SK-N-SH treated with all-trans-retinoic acid at 6 μM for 48 hours (cell line): Measurements from ENCODE around the gene URI1.

ENCODE experiments used
- ATAC-seq: fragments of 200-7000 bp; cut with Tn5 transposase; 3 replicates; pipeline ENCODE4 v1.9.1; 2020; ENCODE audit warnings: mild to moderate bottlenecking, moderate library complexity
- ARNTL ChIP-seq: fragments of 450-650 bp; formaldehyde crosslinking; IDR thresholded peaks from 2 replicates; pipeline ENCODE4 v1.5.0; 2020; ENCODE audit warnings: low read depth, mild to moderate bottlenecking, moderate library complexity, borderline replicate concordance
- BACH2 ChIP-seq: fragments of 250-450 bp; sonication (Bioruptor Pico); IDR thresholded peaks from 2 replicates; pipeline ENCODE4 v1.9.0; 2021; ENCODE audit warnings: mild to moderate bottlenecking, borderline replicate concordance
- CREB5 ChIP-seq: fragments of 250-450 bp; sonication (Bioruptor Pico); IDR thresholded peaks from 2 replicates; pipeline ENCODE4 v1.5.1; 2020; ENCODE audit warnings: low read depth, mild to moderate bottlenecking, moderate library complexity
- CSDC2 ChIP-seq: fragments of 250-450 bp; sonication (Bioruptor Pico); IDR thresholded peaks from 2 replicates; pipeline ENCODE4 v1.5.0; 2020; ENCODE audit warnings: mild to moderate bottlenecking, moderate library complexity
- CSRNP3 ChIP-seq: fragments of 250-450 bp; sonication (Bioruptor Pico); IDR thresholded peaks from 2 replicates; pipeline ENCODE4 v1.5.1; 2021; ENCODE audit warnings: mild to moderate bottlenecking, moderate library complexity
- ESRRG ChIP-seq: fragments of 250-450 bp; sonication (Bioruptor Pico); IDR thresholded peaks from 2 replicates; pipeline ENCODE4 v1.6.1; 2021; ENCODE audit warnings: mild to moderate bottlenecking
- GLIS3 ChIP-seq: fragments of 250-450 bp; sonication (Bioruptor Pico); IDR thresholded peaks from 2 replicates; pipeline ENCODE4 v1.5.0; 2020; ENCODE audit warnings: mild to moderate bottlenecking, moderate library complexity
- ISL1 ChIP-seq: fragments of 250-450 bp; sonication (Bioruptor Pico); IDR thresholded peaks from 2 replicates; pipeline ENCODE4 v2.1.2; 2022; ENCODE audit warnings: mild to moderate bottlenecking, moderate library complexity
- OSR1 ChIP-seq: fragments of 250-450 bp; sonication (Bioruptor Pico); IDR thresholded peaks from 2 replicates; pipeline ENCODE4 v1.8.0; 2022; ENCODE audit warnings: moderate library complexity, mild to moderate bottlenecking, inconsistent platforms
- PATZ1 ChIP-seq: fragments of 250-450 bp; sonication (Bioruptor Pico); IDR thresholded peaks from 2 replicates; pipeline ENCODE4 v1.8.0; 2020; ENCODE audit warnings: mild to moderate bottlenecking, moderate library complexity, borderline replicate concordance
- POU6F1 ChIP-seq: fragments of 250-450 bp; sonication (Bioruptor Pico); IDR thresholded peaks from 2 replicates; pipeline ENCODE4 v1.8.0; 2021; ENCODE audit warnings: low read depth, mild to moderate bottlenecking, moderate library complexity, borderline replicate concordance
- PPARA ChIP-seq: fragments of 250-450 bp; sonication (Bioruptor Pico); IDR thresholded peaks from 2 replicates; pipeline ENCODE4 v1.5.0; 2020; ENCODE audit warnings: mild to moderate bottlenecking, borderline replicate concordance
- RARB ChIP-seq: fragments of 250-450 bp; sonication (Bioruptor Pico); IDR thresholded peaks from 2 replicates; pipeline ENCODE4 v1.8.0; 2021; ENCODE audit warnings: mild to moderate bottlenecking, moderate library complexity
- SNAI2 ChIP-seq: fragments of 250-450 bp; sonication (Bioruptor Pico); IDR thresholded peaks from 2 replicates; pipeline ENCODE4 v1.5.0; 2020; ENCODE audit warnings: mild to moderate bottlenecking, moderate library complexity
- TCF4 ChIP-seq: fragments of 250-450 bp; sonication (Bioruptor Pico); IDR thresholded peaks from 2 replicates; pipeline ENCODE4 v1.8.0; 2021; ENCODE audit warnings: mild to moderate bottlenecking, moderate library complexity, borderline replicate concordance
- TOX ChIP-seq: fragments of 250-450 bp; sonication (Bioruptor Pico); IDR thresholded peaks from 2 replicates; pipeline ENCODE4 v1.8.0; 2021; ENCODE audit warnings: mild to moderate bottlenecking, moderate library complexity, borderline replicate concordance
- TSHZ2 ChIP-seq: fragments of 250-450 bp; sonication (Bioruptor Pico); IDR thresholded peaks from 2 replicates; pipeline ENCODE4 v1.5.0; 2020; ENCODE audit warnings: mild to moderate bottlenecking, moderate library complexity
- ZC3H10 ChIP-seq: fragments of 250-450 bp; sonication (Bioruptor Pico); IDR thresholded peaks from 2 replicates; pipeline ENCODE4 v1.5.1; 2021; ENCODE audit warnings: mild to moderate bottlenecking, moderate library complexity
- ZFP30 ChIP-seq: fragments of 450-650 bp; formaldehyde crosslinking; IDR thresholded peaks from 2 replicates; pipeline ENCODE4 v1.5.0; 2022; ENCODE audit warnings: mild to moderate bottlenecking, moderate library complexity
- ZNF565 ChIP-seq: fragments of 450-650 bp; formaldehyde crosslinking; conservative IDR thresholded peaks from 2 replicates; pipeline ENCODE4 v1.5.0; 2020; ENCODE audit warnings: low read depth, mild to moderate bottlenecking, moderate library complexity
- ZNF70 ChIP-seq: fragments of 450-650 bp; formaldehyde crosslinking; IDR thresholded peaks from 2 replicates; pipeline ENCODE4 v1.5.0; 2020; ENCODE audit warnings: mild to moderate bottlenecking, moderate library complexity
- ZNF8 ChIP-seq: fragments of 450-650 bp; formaldehyde crosslinking; IDR thresholded peaks from 2 replicates; pipeline ENCODE4 v1.5.0; 2020; ENCODE audit warnings: mild to moderate bottlenecking, moderate library complexity

URI1 gene

GRCh38 chr19:30009013-30009412 is 67.0 kb downstream of the URI1 start:
- no peak for ATAC-seq
- no peak for TF ChIP-seq ZNF565
- no peak for TF ChIP-seq OSR1 (CRISPR knock-in tag)
- no peak for TF ChIP-seq POU6F1
- TF ChIP-seq ZFP30 (CRISPR knock-in tag), result no peak
- no peak for TF ChIP-seq ARNTL (CRISPR knock-in tag)

GRCh38 chr19:30011051-30011578 is 69.1 kb downstream of the URI1 start:
- ATAC-seq, result no peak
- TF ChIP-seq CSRNP3 (CRISPR knock-in tag) (no peak), PATZ1 (no peak), ARNTL (CRISPR knock-in tag) (no peak), RARB (CRISPR knock-in tag) (no peak), ZNF8 (CRISPR knock-in tag) (no peak), ZNF70 (CRISPR knock-in tag) (no peak), ZC3H10 (CRISPR knock-in tag) (no peak), CSDC2 (no peak), GLIS3 (CRISPR knock-in tag) (no peak), TSHZ2 (no peak), CREB5 (CRISPR knock-in tag) (no peak), ZNF565 (no peak), ISL1 (no peak), BACH2 (CRISPR knock-in tag) (no peak)

GRCh38 chr19:30014770-30015169 is 72.7 kb downstream of the URI1 start:
- TF ChIP-seq BACH2 (CRISPR knock-in tag), result no peak
- TF ChIP-seq OSR1 (CRISPR knock-in tag), result no peak
- TF ChIP-seq RARB (CRISPR knock-in tag), result no peak
- no peak for TF ChIP-seq PPARA (CRISPR knock-in tag)
- TF ChIP-seq CSDC2, result no peak
- no peak for TF ChIP-seq TOX (CRISPR knock-in tag)
- TF ChIP-seq TCF4, result no peak
- no peak for TF ChIP-seq ZNF8 (CRISPR knock-in tag)
- no peak for TF ChIP-seq ZC3H10 (CRISPR knock-in tag)
- no peak for TF ChIP-seq SNAI2
- no peak for TF ChIP-seq ISL1
- ATAC-seq, result no peak

GRCh38 chr19:30017172-30017571 is 75.1 kb downstream of the URI1 start:
- ATAC-seq, result no peak
- TF ChIP-seq ESRRG (CRISPR knock-in tag) (no peak), BACH2 (CRISPR knock-in tag) (no peak), ZC3H10 (CRISPR knock-in tag) (no peak), PATZ1 (no peak)
